ENCODE data around the gene PDPK1. TPM values are rescaled to one million over a fixed set of nuclear protein-coding genes. Genes with fewer than 3 reads are reported as not detected.
"Not testable (repeated sequence)": the region's sequence is repeated elsewhere in the genome, so short reads cannot be mapped to it uniquely, and the experiment has no call there.

Gene PDPK1
- polyA plus RNA-seq, 1 donor, result 33.0 TPM

DNA sequence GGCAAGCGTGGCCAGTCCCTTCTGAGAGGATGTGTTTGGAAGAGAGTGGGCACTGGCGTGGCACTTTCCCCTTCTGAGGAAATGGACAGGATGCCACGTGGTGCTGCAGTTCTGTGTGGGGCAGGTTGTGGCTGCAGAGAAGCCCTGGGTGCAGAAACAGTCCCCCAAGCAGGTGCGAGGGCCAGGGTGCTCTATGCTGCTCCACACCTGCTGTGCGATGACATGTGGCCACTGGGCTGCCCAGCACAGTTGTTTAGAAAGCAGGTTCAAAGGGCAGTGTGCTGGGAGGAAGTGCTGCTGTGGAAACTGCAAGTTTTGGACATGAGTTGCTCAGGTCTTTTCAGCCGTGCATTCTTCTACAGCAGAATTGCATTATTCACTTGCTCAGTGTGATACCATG is 3.6 kb downstream of the PDPK1 start:
- DNase-seq, result not testable (repeated sequence)

DNA sequence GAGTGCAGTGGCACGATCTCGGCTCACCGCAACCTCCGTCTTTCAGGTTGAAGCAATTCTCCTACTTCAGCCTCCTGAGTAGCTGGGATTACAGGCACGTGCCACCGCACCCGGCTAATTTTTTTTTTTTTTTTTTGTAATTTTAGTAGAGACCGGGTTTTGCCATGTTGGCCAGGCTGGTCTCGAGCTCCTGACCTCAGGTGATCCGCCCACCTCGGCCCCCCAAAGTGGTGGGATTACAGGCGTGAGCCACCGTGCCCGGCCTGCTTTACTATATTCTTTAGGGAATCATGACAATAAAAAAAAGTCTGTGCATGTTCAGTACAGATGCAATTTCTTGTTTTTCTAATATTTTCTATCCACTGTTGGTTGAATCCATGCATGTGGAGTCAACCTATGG is 6.0 kb downstream of the PDPK1 start:
- not testable (repeated sequence) for DNase-seq

DNA sequence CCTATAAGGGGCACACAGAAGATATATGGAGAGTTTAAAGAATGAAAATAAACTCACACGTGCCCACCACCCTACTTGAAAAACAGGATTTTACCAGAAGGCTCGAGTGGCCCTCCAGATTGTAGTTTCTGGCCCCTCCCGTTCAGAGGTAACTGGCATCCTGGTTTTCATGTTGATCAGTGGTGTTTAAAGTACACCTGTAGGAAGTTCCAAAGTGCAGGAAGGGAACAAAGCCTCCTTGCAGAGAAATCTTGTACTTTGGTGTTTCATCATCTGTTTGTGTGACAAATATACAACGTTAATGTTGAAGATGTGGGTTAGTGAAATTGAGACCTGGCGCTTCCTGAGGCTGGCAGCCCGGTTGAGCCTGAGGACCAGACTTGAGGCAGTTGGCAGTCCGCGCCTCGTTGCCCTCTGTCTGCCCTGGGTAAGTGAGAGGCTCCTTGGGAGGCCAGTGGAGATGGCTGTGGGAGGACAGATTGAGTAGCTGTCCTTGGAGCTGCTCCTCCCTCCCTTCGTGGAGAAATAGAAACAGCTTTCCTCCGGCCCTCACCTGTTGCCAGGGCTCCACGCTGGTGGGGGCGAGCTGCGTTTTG is 12.6 kb downstream of the PDPK1 start:
- DNase-seq, result not testable (repeated sequence)

DNA sequence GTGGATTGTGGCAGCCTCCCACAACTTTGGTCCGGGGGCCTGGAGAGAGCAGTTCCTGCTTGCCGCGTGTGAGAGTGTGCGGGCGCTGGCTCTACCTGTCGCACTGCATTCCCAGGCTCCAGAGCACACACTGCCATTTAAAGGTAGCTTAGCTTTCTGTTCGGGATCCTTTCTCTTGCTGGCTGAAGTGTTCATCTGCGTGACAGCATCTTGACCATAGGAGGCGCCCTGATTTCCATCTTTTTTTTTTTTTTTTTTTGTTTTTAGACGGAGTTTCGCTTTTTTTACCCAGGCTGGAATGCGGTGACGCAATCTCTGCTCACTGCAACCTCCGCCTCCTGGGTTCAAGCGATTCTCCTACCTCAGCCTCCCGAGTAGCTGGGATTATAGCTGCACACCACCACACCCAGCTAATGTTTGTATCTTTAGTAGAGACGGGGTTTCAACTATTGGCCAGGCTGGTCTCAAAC is 13.6 kb downstream of the PDPK1 start:
- DNase-seq, result not testable (repeated sequence)

DNA sequence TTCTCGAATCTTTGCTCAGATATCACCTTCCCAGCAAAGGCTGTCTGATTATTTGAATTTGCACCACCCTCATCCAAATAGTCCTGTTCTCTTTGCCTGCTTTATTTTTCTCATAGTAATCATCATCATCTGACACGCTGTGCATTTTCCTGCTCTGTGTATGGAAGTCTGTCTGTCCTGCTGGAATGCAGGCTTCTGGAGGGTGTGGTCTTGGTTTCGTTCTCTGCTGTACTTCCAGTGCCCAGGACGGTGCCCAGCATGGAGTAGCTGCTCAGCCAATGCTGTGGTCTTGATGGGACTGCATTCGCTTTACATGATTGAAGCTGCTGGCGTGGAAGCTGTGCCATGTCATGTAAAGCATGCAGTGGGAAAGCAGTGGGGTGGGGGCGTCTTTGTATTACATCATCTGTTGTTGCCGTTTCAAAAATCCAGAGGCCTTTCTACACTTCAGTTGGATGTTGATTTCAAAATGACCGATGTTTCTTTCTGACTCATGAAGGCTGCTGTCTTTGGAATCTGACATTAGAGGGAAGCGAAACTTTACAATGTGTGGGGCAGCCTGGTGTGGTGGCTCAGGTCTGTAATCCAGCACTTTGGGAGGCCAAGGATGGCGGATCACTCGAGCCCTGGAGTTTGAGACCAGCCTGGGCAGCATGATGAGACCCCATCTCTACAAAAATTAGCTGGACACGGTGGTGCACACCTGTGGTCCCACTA is 17.0 kb downstream of the PDPK1 start:
- not testable (repeated sequence) for DNase-seq

DNA sequence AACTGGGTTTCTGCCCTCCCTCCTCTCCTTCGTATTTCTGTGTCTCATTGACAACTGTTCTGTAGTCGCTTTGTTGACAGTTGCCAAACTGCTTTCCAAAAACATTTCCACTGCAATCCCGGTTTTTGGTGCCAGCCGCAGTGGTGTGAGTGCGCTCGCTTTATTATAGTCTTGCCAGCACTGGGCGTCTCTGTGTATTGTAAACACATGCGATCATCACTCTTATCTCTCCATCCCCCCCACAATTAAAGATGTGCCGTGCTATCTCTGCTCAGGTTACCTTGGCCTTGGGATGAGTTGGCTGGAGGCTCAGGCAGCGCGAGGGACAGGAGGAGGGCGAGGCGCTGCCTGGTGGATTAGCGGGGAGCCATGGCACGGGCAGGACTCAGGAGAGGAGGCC is 19.3 kb downstream of the PDPK1 start:
- DNase-seq, result not testable (repeated sequence)

DNA sequence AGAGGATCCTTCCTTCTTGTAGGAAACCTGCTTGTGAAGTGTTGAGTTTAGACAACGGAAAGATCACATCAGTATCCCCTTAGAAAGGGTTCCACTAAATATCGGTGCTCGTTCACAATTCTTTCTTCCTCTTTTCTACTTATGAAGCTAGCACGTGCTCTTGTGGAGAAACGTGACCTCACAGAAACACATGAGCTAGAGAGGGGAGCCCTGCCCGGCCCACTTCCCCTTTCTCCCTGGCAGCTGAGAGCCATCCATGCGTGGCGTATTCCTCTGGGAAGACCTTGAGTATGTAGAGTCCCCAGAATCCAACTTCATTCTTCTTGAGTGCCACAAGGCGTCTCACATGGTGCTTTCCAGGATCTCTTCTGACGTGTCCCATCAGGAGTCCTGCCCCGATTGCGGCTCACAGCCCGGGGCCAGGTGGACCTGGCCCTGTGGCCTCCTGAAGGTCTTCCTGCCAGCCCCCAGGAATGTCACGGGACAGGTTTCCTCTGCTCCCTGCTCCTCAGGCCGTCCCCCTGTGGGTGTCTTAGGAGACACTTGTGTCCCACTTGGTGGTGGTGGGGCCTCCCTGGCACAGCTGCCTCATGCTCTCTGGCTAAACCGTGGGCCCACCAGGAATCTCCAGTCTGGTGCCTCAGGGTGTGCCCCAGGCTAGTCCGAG is 22.4 kb downstream of the PDPK1 start:
- DNase-seq, result not testable (repeated sequence)

DNA sequence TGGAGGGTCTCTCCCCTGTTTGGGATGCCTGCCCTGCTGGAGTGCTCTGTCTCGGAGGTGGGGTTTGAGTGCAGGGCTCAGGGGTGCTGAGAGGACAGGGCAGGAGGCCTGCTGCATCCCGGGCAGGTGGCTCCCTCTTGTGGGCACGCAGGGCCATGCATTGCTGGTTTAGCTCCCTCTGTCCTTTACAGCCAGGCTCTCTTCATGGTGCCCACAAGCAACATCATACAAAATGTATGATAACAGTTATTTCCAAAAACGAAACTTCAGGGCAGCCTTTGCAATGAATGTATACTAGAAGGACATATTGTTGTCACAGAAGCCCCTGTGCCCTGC is 22.9 kb downstream of the PDPK1 start:
- not testable (repeated sequence) for DNase-seq

DNA sequence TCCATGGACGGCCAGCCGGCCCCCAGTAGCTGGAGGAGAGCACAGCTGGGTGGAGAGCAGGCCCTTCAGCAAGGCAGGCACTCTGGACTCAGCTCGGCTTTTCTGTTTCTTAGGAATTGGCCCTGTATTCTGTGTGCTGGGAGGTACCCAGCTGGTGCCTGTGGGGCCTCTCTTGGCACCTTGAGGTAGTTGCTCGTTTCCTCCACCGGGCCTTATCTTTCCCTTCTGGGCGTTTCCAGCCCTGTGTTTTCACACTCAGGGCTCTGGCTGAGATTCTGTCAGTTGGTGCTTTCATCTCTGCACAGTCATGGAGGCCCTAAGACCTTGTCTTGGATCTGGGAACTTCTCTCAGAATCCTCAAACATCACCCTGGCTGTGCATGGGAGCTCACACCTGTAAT is 29.7 kb downstream of the PDPK1 start:
- DNase-seq, result not testable (repeated sequence)

DNA sequence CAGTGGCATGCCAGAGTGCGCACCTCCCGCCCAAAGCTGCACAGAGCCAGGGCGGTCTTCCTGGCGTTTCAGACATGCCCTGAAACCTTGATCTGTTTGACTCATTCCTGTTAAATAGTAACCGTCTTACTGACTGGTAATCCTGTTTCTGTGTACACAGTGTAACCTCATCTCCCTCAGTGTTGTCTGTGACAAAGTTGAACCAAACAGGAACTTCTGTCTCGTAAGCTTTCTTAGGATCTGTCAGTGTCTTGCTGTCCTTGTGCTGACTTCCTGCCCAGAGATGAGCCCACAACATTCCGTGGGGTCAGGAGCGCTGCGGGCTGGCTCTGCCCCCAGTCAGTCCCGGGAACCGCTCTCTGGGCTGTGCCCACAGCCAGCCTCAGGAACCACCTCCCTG is 30.8 kb downstream of the PDPK1 start:
- not testable (repeated sequence) for DNase-seq

DNA sequence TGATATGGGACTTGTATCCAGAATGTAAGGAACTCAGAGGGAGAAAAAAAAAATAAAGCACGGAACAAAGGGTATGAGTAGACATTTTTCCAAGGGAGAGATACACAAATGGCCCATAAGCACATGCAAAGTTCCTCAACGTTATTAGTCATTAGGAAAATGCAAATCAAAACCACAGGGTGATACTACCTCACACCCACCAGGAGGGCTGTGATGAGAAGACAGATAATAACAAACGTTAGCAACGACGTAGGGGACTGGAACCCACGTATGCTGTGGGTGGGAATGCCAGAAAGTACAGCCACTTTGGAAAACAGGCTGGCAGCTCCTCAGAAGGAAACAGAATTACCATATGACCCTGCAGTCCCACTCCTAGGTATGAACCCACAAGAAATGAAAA is 34.9 kb downstream of the PDPK1 start:
- not testable (repeated sequence) for DNase-seq

DNA sequence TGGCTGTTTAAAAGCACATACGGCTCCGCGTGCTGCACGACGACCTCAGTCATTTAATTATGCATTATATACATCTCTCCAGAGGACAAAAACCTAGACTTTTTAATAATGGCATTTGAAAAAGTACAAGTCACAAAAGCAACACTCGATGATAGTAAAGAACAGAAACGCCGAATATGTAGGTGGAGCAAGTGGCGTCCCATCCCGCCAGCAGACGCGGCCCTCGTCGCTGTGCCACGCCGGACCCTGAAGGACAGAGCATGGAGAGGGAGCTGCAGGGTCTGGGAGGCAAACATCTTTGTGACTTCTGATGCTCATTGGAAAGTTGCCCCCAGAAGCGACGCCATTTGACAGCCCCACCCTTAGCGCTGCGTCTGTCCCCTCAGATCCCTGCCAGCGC is 38.0 kb downstream of the PDPK1 start:
- not testable (repeated sequence) for DNase-seq

DNA sequence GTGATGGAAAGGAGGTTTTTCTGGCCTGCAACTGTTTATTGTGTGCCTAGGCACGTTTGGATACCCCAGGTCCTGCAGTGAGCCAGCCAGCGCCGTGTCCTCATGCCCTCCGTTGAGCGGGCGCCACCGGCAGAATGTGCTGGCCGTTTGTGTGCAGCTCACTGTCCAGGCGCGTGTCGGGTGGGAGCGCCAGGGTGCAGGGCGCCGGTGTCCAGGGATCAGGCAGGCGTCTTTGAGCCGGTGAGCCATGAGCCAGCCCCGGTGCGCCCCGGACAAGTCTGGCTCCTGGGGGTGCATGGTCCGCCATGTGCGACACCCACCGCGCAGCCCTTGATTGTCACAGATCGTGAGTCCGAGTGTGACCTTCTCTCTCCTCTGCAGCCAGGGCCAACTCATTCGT is 39.2 kb downstream of the PDPK1 start:
- DNase-seq, result not testable (repeated sequence)

DNA sequence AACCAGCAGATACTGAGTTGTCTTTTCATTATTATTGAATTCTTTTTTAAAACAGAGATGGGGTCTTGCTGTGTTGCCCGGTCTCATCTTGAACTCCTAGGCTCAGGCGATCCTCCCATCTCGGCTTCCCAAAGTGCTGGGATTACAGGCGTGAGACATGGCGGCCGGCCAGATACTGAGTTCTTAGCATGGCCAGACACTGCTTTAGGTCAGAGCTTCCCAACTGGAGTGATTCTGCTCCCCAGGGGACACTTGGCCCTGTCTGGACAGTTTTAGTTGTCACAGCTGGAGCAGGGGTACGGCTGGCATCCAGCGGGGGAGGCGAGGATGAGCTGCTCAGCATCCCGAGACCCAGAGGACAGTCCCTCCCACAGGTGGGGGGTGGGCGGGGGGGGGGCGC is 41.1 kb downstream of the PDPK1 start:
- not testable (repeated sequence) for DNase-seq

DNA sequence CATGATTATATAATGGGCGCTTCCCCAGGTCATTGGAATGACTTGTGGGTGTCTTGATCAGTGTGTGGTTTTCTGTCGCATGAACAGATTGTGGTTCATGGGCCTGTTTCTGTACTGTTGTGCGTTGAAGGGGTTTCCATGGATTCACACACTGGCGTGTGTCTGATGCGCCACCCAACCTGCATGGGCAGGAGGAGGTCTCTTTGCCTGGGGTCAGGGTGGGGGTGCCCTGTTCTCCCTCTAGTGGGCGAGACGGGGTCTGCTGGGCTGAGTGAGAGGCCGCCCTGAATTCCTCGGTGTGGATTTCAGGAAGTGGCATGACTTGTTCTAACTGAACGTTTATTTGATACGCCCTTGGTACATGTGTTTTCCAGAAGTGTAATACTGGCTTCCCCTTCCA is 42.3 kb downstream of the PDPK1 start:
- DNase-seq, result not testable (repeated sequence)

DNA sequence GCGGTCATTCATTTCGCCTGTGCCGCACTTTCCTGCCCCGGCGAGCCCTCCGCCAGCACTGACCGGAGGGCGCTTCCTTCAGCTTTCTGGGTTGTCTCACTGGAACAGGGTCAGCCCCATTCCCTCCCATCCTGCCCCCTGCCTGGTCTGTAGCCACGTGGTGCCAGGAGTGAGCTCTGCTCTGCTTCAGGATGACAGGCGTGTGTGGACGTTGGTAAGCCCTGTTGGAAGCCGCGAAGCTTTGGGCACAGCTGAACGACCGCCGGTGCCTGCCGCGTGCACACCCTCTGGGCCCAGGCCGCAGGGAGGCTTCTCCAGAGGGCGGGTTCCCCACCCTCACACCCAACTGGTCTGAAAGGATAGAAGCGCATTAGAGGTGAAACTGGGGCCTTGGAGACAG is 43.0 kb downstream of the PDPK1 start:
- not testable (repeated sequence) for DNase-seq

DNA sequence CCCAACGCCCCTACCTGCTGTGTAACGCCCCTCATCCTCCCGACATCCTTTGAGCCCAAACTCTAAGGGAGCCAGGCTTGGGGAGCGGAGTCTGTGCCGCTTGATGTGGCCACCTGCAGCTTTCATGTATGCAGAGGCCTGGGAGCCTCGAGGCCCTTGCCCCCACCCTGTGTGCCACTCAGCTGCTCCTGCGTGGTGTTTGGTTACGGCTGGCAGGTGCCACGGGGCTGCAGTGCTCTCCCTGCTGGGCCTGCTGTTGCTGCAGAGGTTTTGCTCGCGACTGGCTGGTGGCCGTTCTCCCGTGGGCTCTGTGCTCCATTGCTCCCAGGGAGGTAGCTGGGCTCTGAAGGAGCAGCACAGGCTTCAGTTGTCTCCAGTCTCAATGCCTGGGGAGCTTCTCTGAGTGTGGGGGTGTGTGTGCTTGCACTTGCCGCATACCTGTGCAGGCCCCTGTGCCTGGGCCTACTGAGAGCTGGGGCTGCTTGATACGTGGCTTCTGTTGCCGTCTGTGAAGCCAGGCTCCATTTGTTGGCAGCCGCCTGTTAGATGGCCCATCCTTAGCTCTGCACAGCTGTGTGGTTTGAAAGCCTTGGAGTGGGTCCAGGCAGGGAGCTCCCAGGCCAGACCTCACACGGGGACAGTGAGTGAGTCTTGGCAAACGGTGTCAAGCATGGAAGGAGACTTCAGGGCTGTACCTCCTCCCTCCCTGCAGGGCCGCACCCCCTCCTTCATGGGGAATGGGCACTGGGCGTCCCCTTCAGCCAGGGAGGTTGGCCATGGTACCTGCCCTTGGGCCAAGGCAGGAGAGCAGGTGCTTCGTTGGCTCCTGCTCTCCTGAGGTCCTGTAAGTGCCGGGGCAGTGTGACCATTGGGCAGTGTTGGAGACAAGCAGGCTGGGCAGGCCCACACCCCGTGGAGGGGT is 47.2 kb downstream of the PDPK1 start:
- peak; percentile 50 for DNase-seq

DNA sequence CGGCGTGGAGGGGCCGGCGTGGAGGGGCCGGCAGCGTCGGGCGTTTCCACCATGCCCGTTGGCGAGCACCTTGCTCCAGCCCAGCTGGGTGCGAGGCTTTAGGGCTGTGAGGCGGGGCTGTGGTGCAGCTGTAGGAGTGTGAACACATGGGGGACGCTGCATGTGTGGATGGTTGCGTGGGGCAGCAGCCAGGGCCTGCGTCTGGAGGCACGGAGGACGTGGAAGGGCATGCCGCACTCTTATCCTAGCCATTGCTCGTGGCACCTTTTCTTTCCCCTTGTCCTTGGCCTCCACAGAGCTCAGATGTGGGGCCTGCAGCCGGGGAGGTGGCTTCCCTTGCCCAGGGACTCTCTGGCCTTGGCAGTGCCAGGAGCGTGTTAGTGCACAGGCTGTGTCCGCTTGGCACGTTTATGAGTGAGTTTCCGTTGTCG is 47.8 kb downstream of the PDPK1 start:
- no peak for DNase-seq

DNA sequence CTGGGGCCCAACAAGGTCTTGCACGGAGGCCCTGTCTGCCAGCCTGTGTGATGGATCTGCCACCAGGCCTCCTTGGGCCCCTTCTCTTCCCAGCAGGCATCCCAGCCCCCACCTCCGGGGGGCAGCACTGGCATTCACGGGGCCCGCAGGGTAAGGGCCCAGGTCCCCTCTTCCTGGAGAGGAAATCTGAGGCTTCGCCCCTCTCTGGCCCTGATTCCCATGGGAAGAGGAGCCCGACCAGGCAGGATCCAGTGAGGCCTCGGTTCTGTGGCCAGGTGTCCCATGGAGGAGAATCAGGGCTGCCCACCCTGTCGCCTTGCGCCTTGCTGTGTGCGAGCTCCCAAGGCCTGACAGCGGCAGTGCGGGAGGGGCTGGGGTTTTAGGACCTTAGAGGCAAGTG is 48.4 kb downstream of the PDPK1 start:
- DNase-seq, result no peak

DNA sequence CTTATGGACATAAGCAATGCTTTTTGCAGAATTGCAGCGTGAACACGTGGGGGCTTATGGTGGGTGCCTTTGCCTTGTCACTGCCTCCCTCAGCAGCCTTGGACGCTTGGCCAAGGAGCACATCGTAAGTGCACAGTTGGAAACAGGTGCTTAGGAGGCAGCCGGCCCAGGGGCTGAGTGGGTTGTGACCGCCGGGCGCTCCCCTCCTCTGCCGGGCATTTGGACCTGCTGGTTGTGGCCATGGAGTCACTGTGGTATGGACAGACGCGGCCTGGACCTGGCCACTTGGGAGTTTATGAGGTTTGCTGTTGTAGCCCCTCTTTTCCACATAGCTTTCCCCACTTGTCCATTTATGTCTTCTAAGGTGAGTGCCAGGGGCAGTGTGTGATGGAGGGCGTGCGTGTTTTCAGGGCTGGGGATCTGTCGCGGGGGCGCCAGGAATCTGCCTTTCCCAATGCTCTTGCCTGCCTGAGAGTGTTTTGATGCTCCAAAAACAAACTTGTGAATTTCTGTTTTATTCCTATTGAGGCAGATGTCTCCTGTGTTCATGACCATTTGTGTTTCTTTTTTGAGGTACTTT is 49.2 kb downstream of the PDPK1 start:
- no peak for DNase-seq

DNA sequence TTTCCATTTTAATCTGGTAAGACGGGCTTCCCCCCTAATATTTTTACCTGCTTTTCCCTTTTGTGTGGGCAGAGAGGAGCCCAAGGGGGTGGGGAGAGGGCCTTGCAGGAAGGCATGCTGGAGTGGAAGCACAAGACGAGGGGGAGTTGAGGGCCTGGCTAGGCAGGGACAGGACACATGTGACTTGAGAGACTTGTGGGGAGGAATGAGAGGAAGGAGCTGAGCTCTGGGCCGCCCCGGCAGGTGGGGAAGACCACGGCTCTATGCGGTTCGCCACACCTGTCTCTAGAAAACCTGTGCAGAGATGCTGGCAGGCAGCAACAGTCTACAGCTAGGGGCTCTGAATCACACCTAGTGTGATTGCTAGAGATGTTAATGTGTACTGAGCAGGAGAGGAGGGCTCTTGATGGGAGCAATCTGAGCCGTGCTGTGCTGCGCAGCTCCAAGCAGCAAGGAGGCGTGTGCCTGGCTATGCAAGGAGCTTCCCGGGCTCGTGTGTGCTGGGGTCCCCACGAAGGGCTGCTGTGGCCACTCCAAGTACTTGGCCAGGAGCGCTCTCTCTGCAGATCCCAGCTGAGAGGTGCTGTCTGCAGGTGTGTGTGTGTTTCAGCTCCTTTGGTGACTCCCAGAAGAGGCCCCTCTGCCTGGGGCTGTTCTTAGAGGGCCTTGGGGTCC is 50.2 kb downstream of the PDPK1 start:
- DNase-seq, result no peak
